Stomach (tissue), 4 donors: ENCODE measurements around the gene SP4.

ENCODE experiments used
- CTCF ChIP-seq, 7 experiments: fragments of 450-650 bp in 4 of 7; fragments of 200-600 bp in 3 of 7; sonication (generic) in 3 of 7; IDR thresholded peaks; one replicate each; pipeline ENCODE4 v1.5.1; 2016 to 2019; ENCODE audit warnings: antibody characterized with exemption in 7 of 7, control low read depth in 2 of 7, mild to moderate bottlenecking in 1 of 7
- EP300 ChIP-seq: sonication (generic); formaldehyde crosslinking; IDR thresholded peaks from one replicate; pipeline ENCODE4 v1.6.1; 2017; ENCODE audit warnings: antibody characterized with exemption
- POLR2A ChIP-seq, 4 donors: fragments of 450-650 bp; IDR thresholded peaks; one replicate each; pipeline ENCODE4 v1.6.1; 2016; ENCODE audit warnings: antibody characterized with exemption in 4 of 4, control low read depth in 2 of 4, mild to moderate bottlenecking in 1 of 4, moderate library complexity in 1 of 4
- POLR2AphosphoS5 ChIP-seq, 3 donors: sonication (generic); formaldehyde crosslinking; IDR thresholded peaks; one replicate each; pipeline ENCODE4 v1.6.1; 2016; ENCODE audit warnings: antibody characterized with exemption in 3 of 3

GRCh38 chr7:21426286-21427181 is 1.3 kb upstream of the SP4 start:
- TF ChIP-seq EP300 (no peak), POLR2A (IDR thresholded peaks at IDR 0.05) (no peak), CTCF (IDR thresholded peaks at IDR 0.05) (no peak), POLR2AphosphoS5 (IDR thresholded peaks at IDR 0.05) (no peak)
